K562 (cell line): ENCODE results near the gene MPRIP. TPM values are rescaled to one million over a fixed set of nuclear protein-coding genes. Genes with fewer than 3 reads are reported as not detected.

ENCODE experiments used
- ATAC-seq: fragments of 200-7000 bp; cut with Tn5 transposase; 3 replicates; pipeline ENCODE4 v1.9.1; 2020; ENCODE audit warnings: moderate library complexity
- BruUV-seq: library from RNA; stranded (reverse); fragments of 400-500 nt; replicated peaks from 2 replicates; lab custom pipeline; 2021; lab: Mats Ljungman, UMichigan
- CTCF ChIA-PET: fragments of 300-600 bp; formaldehyde crosslinking; extraction: SDS; loops from one replicate; lab custom pipeline; 2021; ENCODE audit warnings: low intra/inter-chr PET ratio; lab: Yijun Ruan, JAX
- POLR2A ChIA-PET: fragments of 300-600, 350-650 bp; sonication (Branson Sonifier 250); formaldehyde crosslinking; extraction: SDS; loops from one replicate; lab custom pipeline; 2021; ENCODE audit warnings: antibody characterized with exemption, inconsistent platforms; lab: Yijun Ruan, JAX
- DNase-seq, 4 experiments: peaks; one replicate each; pipeline versions ENCODE4 v3.0.0 to v3.0.0-alpha.2; 2011 to 2018; ENCODE audit warnings: low spot score in 3 of 4, mixed read lengths in 3 of 4; ENCODE audit errors: extremely low read depth in 1 of 4
- FAIRE-seq: peaks from 2 replicates; lab custom pipeline; 2011; peaks lifted over from hg19 to GRCh38; lab: Jason Lieb, UNC
- H2AFZ ChIP-seq: 2 replicates; pipeline ENCODE4 v1.6.0; 2011; ENCODE audit warnings: low read depth, low read length, control low read depth, inconsistent platforms
- H3K27ac ChIP-seq: fragments of 200-600 bp; 3 replicates; pipeline ENCODE4 v1.8.0; 2011; ENCODE audit warnings: low read depth, mild to moderate bottlenecking, control low read depth, inconsistent platforms, low read length, moderate library complexity, mixed read lengths; ENCODE audit errors: extremely low read depth
- H3K27me3 ChIP-seq, 2 experiments: fragments of 300-600 bp in 1 of 2; 2 replicates in 1 of 2; 3 replicates in 1 of 2; pipeline versions ENCODE4 v1.6.0 to v1.8.0; 2011; ENCODE audit warnings: inconsistent platforms in 2 of 2, low read length in 2 of 2, mild to moderate bottlenecking in 1 of 2, mixed read lengths in 1 of 2, moderate library complexity in 1 of 2; ENCODE audit not compliant: control insufficient read depth in 2 of 2, insufficient read depth in 2 of 2
- H3K36me3 ChIP-seq: fragments of 300-600 bp; 3 replicates; pipeline ENCODE4 v1.8.0; 2011; ENCODE audit warnings: mild to moderate bottlenecking, low read length, inconsistent platforms; ENCODE audit not compliant: control insufficient read depth, insufficient read depth
- H3K4me1 ChIP-seq, 2 experiments: fragments of 200-600 bp in 1 of 2; replicated peaks in 1 of 2; 2 replicates in 1 of 2; 3 replicates in 1 of 2; pipeline versions ENCODE4 v1.5.1 to v1.8.0; 2011; ENCODE audit warnings: inconsistent platforms in 2 of 2, low read length in 2 of 2, mild to moderate bottlenecking in 1 of 2, mixed read lengths in 1 of 2, moderate library complexity in 1 of 2; ENCODE audit not compliant: control insufficient read depth in 2 of 2, insufficient read depth in 2 of 2
- H3K4me2 ChIP-seq: 2 replicates; pipeline ENCODE4 v1.6.1; 2011; ENCODE audit warnings: low read length, control low read depth, inconsistent platforms, mixed read lengths; ENCODE audit not compliant: insufficient read depth
- H3K4me3 ChIP-seq: fragments of 200-600 bp; sonication (generic), shearing (Covaris generic); 2 replicates; pipeline ENCODE4 v1.5.1; 2016; ENCODE audit warnings: control low read depth, inconsistent platforms
- H3K79me2 ChIP-seq: fragments of 200-600 bp; 3 replicates; pipeline ENCODE4 v1.8.0; 2011; ENCODE audit warnings: low read length, inconsistent platforms; ENCODE audit not compliant: control insufficient read depth, insufficient read depth
- H3K9ac ChIP-seq, 2 experiments: 2 replicates each; pipeline versions ENCODE4 v1.6.0 to v1.6.1; 2011; ENCODE audit warnings: low read depth in 2 of 2, low read length in 2 of 2, control low read depth in 1 of 2, inconsistent platforms in 1 of 2, mild to moderate bottlenecking in 1 of 2, mixed read lengths in 1 of 2; ENCODE audit not compliant: insufficient read depth in 1 of 2
- H3K9me1 ChIP-seq: one replicate; pipeline ENCODE4 v1.6.0; 2011; ENCODE audit warnings: inconsistent platforms, mild to moderate bottlenecking, low read length, moderate library complexity; ENCODE audit not compliant: control insufficient read depth, insufficient read depth
- H3K9me3 ChIP-seq: replicated peaks from 2 replicates; pipeline ENCODE4 v1.5.1; 2011; ENCODE audit warnings: low read depth, low read length, inconsistent platforms; ENCODE audit not compliant: control insufficient read depth, insufficient read depth
- H4K20me1 ChIP-seq: replicated peaks from 2 replicates; pipeline ENCODE4 v1.6.1; 2011; ENCODE audit warnings: low read length, inconsistent platforms, mixed read lengths; ENCODE audit not compliant: control insufficient read depth, insufficient read depth
- ATF6 ChIP-seq: sonication (generic); formaldehyde crosslinking; IDR thresholded peaks from 2 replicates; pipeline ENCODE4 v1.4.0; 2020; ENCODE audit warnings: mild to moderate bottlenecking, missing genetic modification reagents
- C11orf30 ChIP-seq: fragments of 450-650 bp; IDR thresholded peaks from 2 replicates; pipeline ENCODE4 v1.6.1; 2016; ENCODE audit warnings: low read depth, mild to moderate bottlenecking
- CHAMP1 ChIP-seq: fragments of 450-650 bp; IDR thresholded peaks from 2 replicates; pipeline ENCODE4 v1.6.1; 2016; ENCODE audit warnings: mild to moderate bottlenecking
- CREB5 ChIP-seq: fragments of 250-450 bp; sonication (Bioruptor Pico); IDR thresholded peaks from 2 replicates; pipeline ENCODE4 v1.5.0; 2020; ENCODE audit warnings: mild to moderate bottlenecking
- ID3 ChIP-seq, 2 experiments: fragments of 250-450 bp in 1 of 2; fragments of 450-650 bp in 1 of 2; sonication (Bioruptor Pico) in 1 of 2; IDR thresholded peaks; 2 replicates each; pipeline versions ENCODE4 v1.6.1 to v1.8.0; 2016 to 2021; ENCODE audit warnings: mild to moderate bottlenecking in 2 of 2, moderate library complexity in 2 of 2, missing compliant biosample characterization in 1 of 2, missing genetic modification characterization in 1 of 2
- KAT7 ChIP-seq: sonication (generic); formaldehyde crosslinking; IDR thresholded peaks from 2 replicates; pipeline ENCODE4 v1.8.0; 2022; ENCODE audit warnings: missing genetic modification reagents, mild to moderate bottlenecking, borderline replicate concordance
- KLF13 ChIP-seq: fragments of 450-650 bp; IDR thresholded peaks from 2 replicates; pipeline ENCODE4 v1.6.1; 2016; ENCODE audit warnings: missing genetic modification characterization, low read depth, mild to moderate bottlenecking, missing compliant biosample characterization, moderate library complexity, borderline replicate concordance
- RBM14 ChIP-seq: fragments of 200-400 bp; formaldehyde crosslinking; IDR thresholded peaks from 2 replicates; pipeline ENCODE4 v1.6.1; 2018; ENCODE audit warnings: low read depth, mild to moderate bottlenecking, low read length, moderate library complexity, borderline replicate concordance; ENCODE audit not compliant: insufficient read depth
- SETDB1 ChIP-seq: IDR thresholded peaks from one replicate; pipeline ENCODE4 v1.6.1; 2012; ENCODE audit warnings: low read length, control low read depth, inconsistent platforms
- TCF7L2 ChIP-seq: fragments of 150-350 bp; IDR thresholded peaks from 2 replicates; pipeline ENCODE4 v1.6.1; 2016; ENCODE audit warnings: low read depth, mild to moderate bottlenecking, low read length, moderate library complexity
- ZNF174 ChIP-seq: fragments of 250-450 bp; sonication (Bioruptor Pico); IDR thresholded peaks from 2 replicates; pipeline ENCODE4 v1.4.0; 2020; ENCODE audit warnings: mild to moderate bottlenecking
- ZNF57 ChIP-seq: fragments of 450-650 bp; formaldehyde crosslinking; IDR thresholded peaks from 2 replicates; pipeline ENCODE4 v1.4.0; 2020; ENCODE audit warnings: mild to moderate bottlenecking, moderate library complexity
- WGBS: fragments of 100-300 bp; shearing (Covaris generic); methylation state at CpG from one replicate; pipeline ENCODE4 v1.1.6; 2016; ENCODE audit warnings: low coverage, mixed read lengths; ENCODE audit not compliant: insufficient coverage; ENCODE audit errors: missing lambda C conversion rate; 5-methylcytosine and 5-hydroxymethylcytosine counted together
- in situ Hi-C: fragments of 300-500 bp; cut with MboI; formaldehyde crosslinking; loops from 4 replicates; pipeline ENCODE4 v1.15.0; 2018; ENCODE audit warnings: inconsistent platforms, mixed read lengths
- intact Hi-C: fragments of 100-400 bp; cut with micrococcal nuclease; formaldehyde crosslinking; loops from 2 replicates; pipeline ENCODE4 v1.14.2; 2022
- polyA plus RNA-seq, 8 experiments: library from polyadenylated mRNA; depleted of rRNA in 4 of 8; stranded (reverse) in 5 of 8; unstranded in 3 of 8; fragments of >200 nt; fragmentation: Nextera tagmentation in 2 of 8; fragmentation: Illumina TruSeq in 1 of 8; extraction: Ambion mirVana in 2 of 8; extraction: Trizol in 1 of 8; gene quantifications; 2 replicates each; pipeline versions ENCODE4 v1.2.1 to v1.2.3, GENCODE V29; 2011 to 2014; ENCODE audit warnings: inconsistent platforms in 1 of 8, missing spikeins in 1 of 8
- total RNA-seq, 7 experiments: library from RNA; depleted of rRNA in 6 of 7; stranded (reverse); fragments of >200 nt in 6 of 7; fragmentation: Illumina TruSeq in 2 of 7; extraction: Trizol in 2 of 7; gene quantifications; 2 replicates each; pipeline versions ENCODE4 v1.2.1 to v1.2.3, GENCODE V29; 2011 to 2021; ENCODE audit warnings: low replicate concordance in 1 of 7

MPRIP gene
- total and polyA plus RNA-seq, 9 of the 15 experiments (the other 6 are each of a cell fraction or from before 2014, with no cell fraction given): 10.0 to 72.6 (median 30.1) TPM

GRCh38 chr17:17081304-17081940 is 39.2 kb downstream of the MPRIP start:
- Histone ChIP-seq H3K4me1 (peaks cover 18 to 21% of the 10 kb centered on the region in 2 experiments; a peak in 4 of 5 replicates), H3K9ac (0 out of 4 replicates have a peak overlapping the region, but pooled peaks of 1 of the 2 experiments have one; percentile 78), H3K4me3 (no peak overlapping the region), H3K36me3 (peaks cover 21% of the 10 kb centered on the region; the same call in 2 of the 3 replicates), H3K27ac (no peak overlapping the region), H2AFZ (no peak overlapping the region), H3K79me2 (no peaks in the 10 kb centered on the region), H3K9me3 (no peaks in the 10 kb centered on the region), H4K20me1 (no peaks in the 10 kb centered on the region), H3K4me2 (peak overlapping the region; percentile 41), H3K9me1 (no peaks in the 10 kb centered on the region), H3K27me3 (no peaks in the 10 kb centered on the region)
- ChIA-PET CTCF (no interaction called here), POLR2A (interaction anchor here (0.6 to 0.7 kb wide), 2 partner anchors 21 to 69 kb away, joined by 3 to 5 read pairs; no protein-coding TSS in a partner anchor)
- in situ Hi-C loops (no loop called here), intact Hi-C loops (no loop called here)
- ATAC-seq (no peak; the same call in 2 of the 3 replicates), DNase-seq (peak in 1 of 4 experiments; percentile 5), FAIRE-seq (no peak)
- BruUV-seq: no TSS peak
- 38% methylated on average over 8 of the region's 13 CpGs for WGBS
- no peak for TF ChIP-seq TCF7L2
- TF ChIP-seq KLF13 (tag): no peak
- no peak for TF ChIP-seq SETDB1
- no peak for TF ChIP-seq ATF6 (CRISPR knock-in tag)
- TF ChIP-seq C11orf30: peak; percentile 37; the same call in 1 of the 2 replicates
- no peak for TF ChIP-seq KAT7 (CRISPR knock-in tag)
- no peak for TF ChIP-seq ZNF174
- no peak for TF ChIP-seq ID3 (CRISPR knock-in tag; IDR thresholded peaks at IDR 0.05)
- TF ChIP-seq ID3 (tag; IDR thresholded peaks at IDR 0.05): peak; percentile 70
- no peak for TF ChIP-seq ZNF57
- TF ChIP-seq CHAMP1: no peak
- TF ChIP-seq CREB5 (CRISPR knock-in tag): no peak
- TF ChIP-seq RBM14: no peak
